GM23248 (cell line): Measurements from ENCODE around the gene PET100. TPM values are rescaled to one million over a fixed set of nuclear protein-coding genes. Genes with fewer than 3 reads are reported as not detected.

ENCODE experiments used
- DNase-seq: peaks from one replicate; pipeline ENCODE4 v3.0.0-alpha.2; 2015
- H2AFZ ChIP-seq: fragments of 200-600 bp; sonication (generic); 2 replicates; pipeline ENCODE4 v1.6.1; 2016; ENCODE audit warnings: antibody characterized with exemption
- H3F3A ChIP-seq: fragments of 200-600 bp; sonication (generic); 2 replicates; pipeline ENCODE4 v1.6.1; 2016; ENCODE audit warnings: mild to moderate bottlenecking, antibody characterized with exemption, mixed run types; ENCODE audit not compliant: insufficient read depth
- H3K27ac ChIP-seq: fragments of 200-600 bp; sonication (generic); 2 replicates; pipeline ENCODE4 v1.5.1; 2016; ENCODE audit warnings: mild to moderate bottlenecking
- H3K27me3 ChIP-seq: fragments of 200-600 bp; sonication (generic); replicated peaks from 2 replicates; pipeline ENCODE4 v1.6.1; 2016; ENCODE audit warnings: mild to moderate bottlenecking; ENCODE audit not compliant: insufficient read depth
- H3K36me3 ChIP-seq: fragments of 200-600 bp; sonication (generic); 2 replicates; pipeline ENCODE4 v1.6.1; 2016; ENCODE audit warnings: low read depth, mild to moderate bottlenecking
- H3K4me1 ChIP-seq: fragments of 200-600 bp; sonication (generic); 2 replicates; pipeline ENCODE4 v1.6.1; 2016; ENCODE audit warnings: mild to moderate bottlenecking; ENCODE audit not compliant: insufficient read depth
- H3K4me2 ChIP-seq: fragments of 200-600 bp; sonication (generic); one replicate; pipeline ENCODE4 v1.6.1; 2016; ENCODE audit warnings: mild to moderate bottlenecking; ENCODE audit not compliant: unreplicated experiment
- H3K4me3 ChIP-seq: fragments of 200-600 bp; sonication (generic); 2 replicates; pipeline ENCODE4 v1.5.1; 2016; ENCODE audit warnings: mild to moderate bottlenecking
- H3K79me2 ChIP-seq: fragments of 200-600 bp; sonication (generic); 2 replicates; pipeline ENCODE4 v1.6.1; 2016; ENCODE audit warnings: mild to moderate bottlenecking; ENCODE audit not compliant: insufficient read depth
- H3K9ac ChIP-seq: fragments of 200-600 bp; sonication (generic); 2 replicates; pipeline ENCODE4 v1.6.1; 2016; ENCODE audit warnings: mild to moderate bottlenecking
- H3K9me2 ChIP-seq: fragments of 200-600 bp; sonication (generic); 2 replicates; pipeline ENCODE4 v1.6.1; 2016; ENCODE audit warnings: mixed run types, mild to moderate bottlenecking, moderate library complexity; ENCODE audit not compliant: insufficient read depth
- H3K9me3 ChIP-seq: fragments of 200-600 bp; sonication (generic); one replicate; pipeline ENCODE4 v1.6.1; 2017; ENCODE audit warnings: low read depth
- H4K20me1 ChIP-seq: fragments of 200-600 bp; sonication (generic); 2 replicates; pipeline ENCODE4 v1.6.0; 2016; ENCODE audit not compliant: insufficient read depth
- EZH2 ChIP-seq: fragments of 200-600 bp; sonication (generic); IDR thresholded peaks from 2 replicates; pipeline ENCODE4 v1.6.1; 2018; ENCODE audit warnings: antibody characterized with exemption, mild to moderate bottlenecking; ENCODE audit not compliant: insufficient read depth, poor library complexity, severe bottlenecking
- EZH2phosphoT487 ChIP-seq: fragments of 200-600 bp; sonication (generic); IDR thresholded peaks from 2 replicates; pipeline ENCODE4 v1.6.1; 2018; ENCODE audit warnings: antibody characterized with exemption, moderate library complexity, mild to moderate bottlenecking, low read depth; ENCODE audit not compliant: insufficient read depth
- WGBS, 2 experiments: methylation state at CpG; one replicate each; pipeline ENCODE4 v1.1.6; 2015 to 2017; ENCODE audit warnings: low lambda C conversion rate in 2 of 2, low coverage in 1 of 2; ENCODE audit errors: missing lambda C conversion rate in 2 of 2; 5-methylcytosine and 5-hydroxymethylcytosine counted together
- in situ Hi-C: fragments of 300-500 bp; cut with MboI; formaldehyde crosslinking; loops from 2 replicates; pipeline ENCODE4 v1.15.0; 2020
- polyA plus RNA-seq: library from polyadenylated mRNA; unstranded; fragments of >200 nt; fragmentation: Nextera tagmentation; extraction: Ambion mirVana; gene quantifications from 2 replicates; pipeline ENCODE4 v1.2.1, GENCODE V29; 2016
- total RNA-seq: library from RNA; depleted of rRNA; stranded (reverse); fragments of >200 nt; shearing (Covaris generic); gene quantifications from 2 replicates; pipeline ENCODE4 v1.2.3, GENCODE V29; 2014

The PET100 gene
- total and polyA plus RNA-seq, 2 experiments from 2014 or later = 13.5 to 199 TPM

DNA sequence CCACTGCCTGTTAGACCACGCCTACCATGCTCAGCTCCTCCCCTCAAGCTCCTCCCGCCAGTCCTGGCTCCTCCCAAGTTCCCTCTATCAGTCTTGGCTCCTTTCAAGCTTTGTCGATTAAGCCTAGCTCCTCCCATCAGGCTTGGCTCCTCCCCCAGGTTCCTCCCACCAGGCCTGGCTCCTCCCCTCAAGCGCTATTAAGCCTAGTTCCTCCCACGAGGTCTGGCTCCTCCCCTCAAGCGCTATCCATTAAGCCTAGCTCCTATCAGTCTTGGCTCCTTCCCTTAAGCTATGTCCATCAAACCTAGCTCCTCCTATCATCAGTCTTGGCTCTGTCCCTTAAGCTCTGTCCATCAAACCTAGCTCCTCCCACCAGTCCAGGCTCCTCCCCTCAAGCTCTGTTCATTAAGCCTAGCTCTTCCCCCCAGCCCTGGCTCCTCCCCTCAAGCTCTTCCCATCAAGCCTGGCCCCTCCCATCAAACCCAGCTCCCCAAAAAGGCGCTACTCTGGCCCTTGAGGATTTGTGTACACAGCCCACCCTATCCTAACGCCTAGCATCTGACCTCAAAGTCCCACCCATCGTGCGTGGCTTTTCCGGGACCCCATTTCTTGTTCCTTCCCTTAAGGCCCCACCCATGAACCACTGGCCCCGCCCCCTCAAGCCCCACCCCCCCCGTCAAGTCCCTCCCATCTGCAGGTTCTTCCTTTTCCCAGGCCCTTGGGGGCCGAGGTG is 23.9 kb upstream of the PET100 start:
- H3F3A ChIP-seq = no peaks in the 10 kb centered on the region
- no peaks in the 10 kb centered on the region for H4K20me1 ChIP-seq
- in situ Hi-C loops = no loop called here
- peak; percentile 19 for DNase-seq
- no peaks in the 10 kb centered on the region for H3K79me2 ChIP-seq
- no peak overlapping the region for H3K27ac ChIP-seq
- no peak overlapping the region for H2AFZ ChIP-seq
- H3K27me3 ChIP-seq = no peaks in the 10 kb centered on the region
- H3K36me3 ChIP-seq = no peaks in the 10 kb centered on the region
- no peak overlapping the region for H3K4me3 ChIP-seq
- H3K4me2 ChIP-seq = no peak overlapping the region
- H3K9ac ChIP-seq = no peak overlapping the region
- H3K9me3 ChIP-seq = no peaks in the 10 kb centered on the region
- H3K9me2 ChIP-seq = no peaks in the 10 kb centered on the region
- no peak for TF ChIP-seq EZH2phosphoT487
- no peak for TF ChIP-seq EZH2
- WGBS, 2 experiments = 70 to 88% methylated on average over 8 to 14 of the region's 14 CpGs
- H3K4me1 ChIP-seq = no peaks in the 10 kb centered on the region

DNA sequence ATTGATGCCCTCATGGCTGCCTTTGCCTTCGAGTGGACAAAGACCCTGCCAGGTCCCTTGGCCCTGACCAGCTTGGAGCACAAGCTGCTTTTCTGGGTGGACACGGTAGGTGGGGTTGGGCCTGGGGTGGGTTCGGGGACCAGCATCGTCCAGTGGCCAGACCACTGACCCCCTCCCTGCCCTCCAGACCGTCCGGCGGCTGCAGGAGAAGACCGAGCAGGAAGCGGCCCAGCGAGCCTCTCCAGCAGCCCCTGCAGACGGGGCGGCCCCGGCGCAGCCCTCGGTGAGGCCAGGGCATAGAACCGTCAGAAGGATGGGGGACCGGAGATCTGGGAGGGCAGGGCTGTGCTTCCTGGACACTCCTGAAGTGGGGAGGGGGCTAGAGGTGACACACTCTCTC is 23.3 kb upstream of the PET100 start:
- Histone ChIP-seq H3K9me3 (no peaks in the 10 kb centered on the region), H3K4me3 (no peak overlapping the region), H3K79me2 (no peaks in the 10 kb centered on the region), H3K4me1 (no peaks in the 10 kb centered on the region), H3K9ac (no peak overlapping the region), H4K20me1 (no peaks in the 10 kb centered on the region), H3K4me2 (no peak overlapping the region), H3K36me3 (no peaks in the 10 kb centered on the region), H2AFZ (no peak overlapping the region), H3K9me2 (no peaks in the 10 kb centered on the region), H3F3A (no peaks in the 10 kb centered on the region), H3K27me3 (no peaks in the 10 kb centered on the region), H3K27ac (no peak overlapping the region)
- WGBS, 2 experiments = 75% methylated on average over 10 to 16 of the region's 17 CpGs
- TF ChIP-seq EZH2phosphoT487 = no peak
- no peak for TF ChIP-seq EZH2
- DNase-seq = no peak
- in situ Hi-C loops = no loop called here

DNA sequence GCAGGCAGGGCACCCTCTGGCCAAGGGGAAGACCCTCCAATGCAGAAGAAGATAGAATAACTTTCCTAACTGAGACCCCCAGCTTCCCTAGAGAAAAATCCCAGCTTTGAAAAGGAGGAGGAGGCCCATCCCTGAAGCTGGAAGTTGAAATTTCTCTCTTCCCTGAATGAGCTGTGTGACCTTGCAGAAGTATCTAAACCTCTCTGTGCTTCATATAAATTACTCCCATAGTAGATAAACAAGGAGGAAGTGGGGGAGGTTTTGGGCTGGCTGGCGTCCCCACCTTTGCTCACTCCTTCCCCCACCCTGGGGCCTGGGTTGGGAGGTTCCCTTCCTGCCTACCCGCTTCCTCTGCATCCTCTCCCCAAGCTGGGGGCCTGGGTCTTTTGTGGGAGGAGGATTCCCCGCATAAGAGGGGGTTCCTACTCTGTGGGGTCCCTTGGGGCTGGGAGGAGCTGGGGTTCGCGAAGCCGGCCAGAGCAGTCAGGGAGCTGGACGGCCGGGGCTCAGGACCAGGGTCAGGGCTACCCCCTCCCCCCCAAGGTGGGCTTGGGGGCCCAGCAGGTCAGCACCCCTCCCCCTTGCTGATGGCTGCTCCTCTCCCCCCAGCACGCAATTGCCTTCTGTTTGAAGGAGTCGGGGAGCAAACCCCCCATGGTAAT is 22.2 kb upstream of the PET100 start:
- H3K9me2 ChIP-seq = no peaks in the 10 kb centered on the region
- in situ Hi-C loops = no loop called here
- no peak for DNase-seq

DNA sequence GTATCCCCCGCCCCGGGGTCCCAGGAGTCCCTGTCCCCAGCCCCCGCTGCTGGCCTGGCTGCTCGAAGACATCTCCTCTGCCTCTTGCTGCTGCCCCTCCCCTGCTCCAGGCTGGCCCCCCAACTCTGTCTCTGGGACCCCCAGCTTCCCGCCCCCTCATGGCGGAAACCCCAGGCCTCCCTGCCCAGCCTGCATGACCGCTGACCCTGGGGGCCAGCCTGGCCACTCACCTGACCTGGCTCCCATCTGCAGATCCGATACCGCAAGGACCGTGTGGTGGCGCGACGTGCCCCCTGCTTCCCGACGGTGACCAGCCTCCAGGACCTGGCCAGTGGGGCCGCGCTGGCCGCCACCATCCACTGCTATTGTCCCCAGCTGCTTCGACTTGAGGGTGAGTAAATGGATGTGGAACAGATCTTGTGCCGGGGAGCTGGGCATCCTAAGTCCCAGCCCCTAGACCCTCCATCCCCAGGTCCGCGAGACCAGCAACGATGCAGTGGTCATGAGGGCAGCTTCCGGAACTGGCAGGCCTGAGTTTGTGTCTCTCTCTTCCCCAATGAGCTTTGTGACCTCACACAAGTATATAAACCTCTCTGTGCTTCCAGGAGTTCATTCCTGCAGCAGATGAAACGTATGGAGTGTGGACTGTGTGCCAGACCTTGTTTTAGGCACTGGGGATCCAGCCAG is 21.6 kb upstream of the PET100 start:
- Histone ChIP-seq H4K20me1 (no peaks in the 10 kb centered on the region), H3F3A (no peaks in the 10 kb centered on the region), H3K27me3 (no peaks in the 10 kb centered on the region), H3K9me3 (no peaks in the 10 kb centered on the region), H3K4me2 (no peak overlapping the region), H3K36me3 (no peaks in the 10 kb centered on the region), H3K4me1 (no peaks in the 10 kb centered on the region), H3K9me2 (no peaks in the 10 kb centered on the region), H3K4me3 (no peak overlapping the region), H3K9ac (no peak overlapping the region), H2AFZ (no peak overlapping the region), H3K79me2 (no peaks in the 10 kb centered on the region), H3K27ac (no peak overlapping the region)
- DNase-seq = no peak
- TF ChIP-seq EZH2 (no peak), EZH2phosphoT487 (no peak)
- WGBS, 2 experiments = 83 to 86% methylated on average over 20 to 25 of the region's 25 CpGs
- in situ Hi-C loops = no loop called here

More for the DNA sequence above, 22.2 kb upstream of the PET100 start:
- Histone ChIP-seq H3K9ac (no peak overlapping the region), H3K27me3 (no peaks in the 10 kb centered on the region), H3K4me2 (no peak overlapping the region), H4K20me1 (no peaks in the 10 kb centered on the region), H3F3A (no peaks in the 10 kb centered on the region), H3K4me1 (no peaks in the 10 kb centered on the region), H3K4me3 (no peak overlapping the region), H3K79me2 (no peaks in the 10 kb centered on the region), H3K36me3 (no peaks in the 10 kb centered on the region), H3K9me3 (no peaks in the 10 kb centered on the region), H3K27ac (no peak overlapping the region), H2AFZ (no peak overlapping the region)
- no peak for TF ChIP-seq EZH2phosphoT487
- WGBS, 2 experiments = 82 to 85% methylated on average over 3 to 10 of the region's 10 CpGs
